Loucy (cell line): ENCODE measurements around the gene CORO2B.

ENCODE experiments used
- H2AFZ ChIP-seq: fragments of 200-600 bp; sonication (generic); 2 replicates; pipeline ENCODE4 v1.6.0; 2016; ENCODE audit warnings: antibody characterized with exemption, mild to moderate bottlenecking, low read length, moderate library complexity
- H3F3A ChIP-seq: fragments of 200-600 bp; 2 replicates; pipeline ENCODE4 v1.6.0; 2016; ENCODE audit warnings: antibody characterized with exemption, low read depth, mild to moderate bottlenecking
- H3K27me3 ChIP-seq: fragments of 200-600 bp; sonication (generic); 2 replicates; pipeline ENCODE4 v1.6.1; 2014; ENCODE audit warnings: low read length, mild to moderate bottlenecking; ENCODE audit not compliant: insufficient read depth, poor library complexity, severe bottlenecking
- H3K36me3 ChIP-seq: fragments of 200-600 bp; sonication (generic); 2 replicates; pipeline ENCODE4 v1.6.1; 2016; ENCODE audit warnings: low read length; ENCODE audit not compliant: insufficient read depth
- H3K4me1 ChIP-seq: fragments of 200-600 bp; sonication (generic); 2 replicates; pipeline ENCODE4 v1.5.1; 2014; ENCODE audit warnings: low read length, mild to moderate bottlenecking; ENCODE audit not compliant: insufficient read depth, poor library complexity, severe bottlenecking
- H3K4me2 ChIP-seq: fragments of 200-600 bp; sonication (generic); 2 replicates; pipeline ENCODE4 v1.6.0; 2014; ENCODE audit warnings: antibody characterized with exemption, low read length, low read depth, mild to moderate bottlenecking; ENCODE audit not compliant: poor library complexity, severe bottlenecking
- H3K4me3 ChIP-seq: fragments of 200-600 bp; sonication (generic); 2 replicates; pipeline ENCODE4 v1.5.1; 2014; ENCODE audit warnings: low read length, mild to moderate bottlenecking, mixed read lengths; ENCODE audit not compliant: poor library complexity, severe bottlenecking
- H3K79me2 ChIP-seq: fragments of 200-600 bp; sonication (generic); 2 replicates; pipeline ENCODE4 v1.6.1; 2014; ENCODE audit warnings: low read length; ENCODE audit not compliant: insufficient read depth
- H3K9ac ChIP-seq: fragments of 200-600 bp; sonication (generic); 2 replicates; pipeline ENCODE4 v1.6.0; 2014; ENCODE audit warnings: mild to moderate bottlenecking, low read depth, low read length, moderate library complexity; ENCODE audit not compliant: poor library complexity, severe bottlenecking
- H3K9me2 ChIP-seq: fragments of 200-600 bp; sonication (generic); replicated peaks from 2 replicates; pipeline ENCODE4 v1.6.1; 2016; ENCODE audit warnings: low read depth, low read length, mixed read lengths
- H3K9me3 ChIP-seq: fragments of 200-600 bp; sonication (generic); 2 replicates; pipeline ENCODE4 v1.6.1; 2014; ENCODE audit warnings: mild to moderate bottlenecking, antibody characterized with exemption, low read length, low read depth; ENCODE audit not compliant: insufficient read depth
- H4K20me1 ChIP-seq: fragments of 200-600 bp; sonication (generic); 2 replicates; pipeline ENCODE4 v1.6.0; 2014; ENCODE audit warnings: antibody characterized with exemption, low read length, mild to moderate bottlenecking; ENCODE audit not compliant: insufficient read depth, poor library complexity, severe bottlenecking
- EZH2phosphoT487 ChIP-seq: fragments of 200-600 bp; IDR thresholded peaks from 2 replicates; pipeline ENCODE4 v1.6.1; 2018; ENCODE audit warnings: antibody characterized with exemption, mild to moderate bottlenecking, moderate library complexity, borderline replicate concordance
- TF ChIP-seq, protein P1 (sequence below): fragments of 200-600 bp; sonication (generic); conservative IDR thresholded peaks from 2 replicates; pipeline ENCODE4 v1.5.1; 2014; ENCODE audit warnings: mild to moderate bottlenecking, antibody characterized with exemption, low read length

CORO2B gene

DNA sequence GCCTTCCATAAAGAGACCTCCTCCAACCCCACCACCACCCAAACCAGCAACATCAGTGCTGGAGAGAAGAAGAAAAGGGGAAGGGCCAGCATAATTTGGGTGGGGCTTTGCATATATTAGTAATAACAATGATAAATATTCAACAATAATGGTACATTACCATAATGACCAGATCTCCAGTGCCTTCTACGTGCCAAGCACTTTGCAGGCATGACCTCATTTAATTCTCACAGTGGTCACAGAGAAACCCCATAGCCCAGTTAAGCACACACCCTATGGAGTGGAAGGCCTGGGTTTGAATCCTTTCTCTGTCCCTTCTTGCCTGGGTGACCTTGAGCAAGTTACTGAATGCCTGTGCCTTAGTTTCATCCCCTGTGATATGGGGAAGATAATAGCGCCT lies 49.2 kb downstream of the CORO2B start:
- no peaks in the 10 kb centered on the region for H3K27me3 ChIP-seq
- H3K4me2 ChIP-seq, result no peak overlapping the region
- H4K20me1 ChIP-seq, result no peaks in the 10 kb centered on the region
- no peak overlapping the region for H3K4me3 ChIP-seq
- H3K36me3 ChIP-seq, result no peaks in the 10 kb centered on the region
- H3K9ac ChIP-seq, result no peak overlapping the region
- no peaks in the 10 kb centered on the region for H3K9me2 ChIP-seq
- no peaks in the 10 kb centered on the region for H3K79me2 ChIP-seq
- H3K9me3 ChIP-seq, result no peaks in the 10 kb centered on the region
- H3K4me1 ChIP-seq, result no peaks in the 10 kb centered on the region
- H2AFZ ChIP-seq, result no peak overlapping the region
- TF ChIP-seq EZH2phosphoT487, result no peak
- TF ChIP-seq, protein P1, sequence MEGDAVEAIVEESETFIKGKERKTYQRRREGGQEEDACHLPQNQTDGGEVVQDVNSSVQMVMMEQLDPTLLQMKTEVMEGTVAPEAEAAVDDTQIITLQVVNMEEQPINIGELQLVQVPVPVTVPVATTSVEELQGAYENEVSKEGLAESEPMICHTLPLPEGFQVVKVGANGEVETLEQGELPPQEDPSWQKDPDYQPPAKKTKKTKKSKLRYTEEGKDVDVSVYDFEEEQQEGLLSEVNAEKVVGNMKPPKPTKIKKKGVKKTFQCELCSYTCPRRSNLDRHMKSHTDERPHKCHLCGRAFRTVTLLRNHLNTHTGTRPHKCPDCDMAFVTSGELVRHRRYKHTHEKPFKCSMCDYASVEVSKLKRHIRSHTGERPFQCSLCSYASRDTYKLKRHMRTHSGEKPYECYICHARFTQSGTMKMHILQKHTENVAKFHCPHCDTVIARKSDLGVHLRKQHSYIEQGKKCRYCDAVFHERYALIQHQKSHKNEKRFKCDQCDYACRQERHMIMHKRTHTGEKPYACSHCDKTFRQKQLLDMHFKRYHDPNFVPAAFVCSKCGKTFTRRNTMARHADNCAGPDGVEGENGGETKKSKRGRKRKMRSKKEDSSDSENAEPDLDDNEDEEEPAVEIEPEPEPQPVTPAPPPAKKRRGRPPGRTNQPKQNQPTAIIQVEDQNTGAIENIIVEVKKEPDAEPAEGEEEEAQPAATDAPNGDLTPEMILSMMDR, result no peak
- no peaks in the 10 kb centered on the region for H3F3A ChIP-seq

DNA sequence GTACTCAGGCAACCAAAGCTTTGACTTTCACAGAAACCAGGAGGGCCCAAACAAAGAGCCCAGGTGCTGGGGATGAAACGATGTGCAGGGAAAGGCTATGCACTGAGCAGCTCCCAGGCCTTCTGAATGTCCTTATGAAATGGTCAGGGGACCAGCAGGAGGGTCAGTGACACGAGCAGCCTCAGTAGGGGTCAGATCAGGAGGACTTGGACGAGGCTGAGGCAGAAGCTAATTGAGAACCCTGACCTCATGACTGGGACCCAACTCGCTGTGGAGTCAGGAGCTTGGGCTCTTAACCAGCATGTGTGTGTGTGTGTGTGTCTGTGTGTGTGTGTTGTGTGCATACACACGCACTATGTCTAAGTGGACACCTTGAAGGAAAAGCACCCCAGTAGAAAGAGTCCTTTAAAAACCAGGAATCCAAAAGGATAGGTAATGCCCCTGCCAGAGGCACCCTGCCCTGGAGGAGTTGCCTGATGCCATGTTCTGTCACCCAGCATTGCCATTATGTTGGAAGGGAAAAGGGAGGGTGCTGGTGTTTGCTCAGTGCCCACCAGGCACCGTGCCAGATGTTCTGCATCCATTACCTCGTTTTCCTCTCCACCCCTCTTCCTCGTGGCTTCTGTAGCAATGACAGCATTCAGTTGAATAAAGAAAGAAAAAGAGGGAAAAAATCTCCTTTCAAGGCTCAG lies 50.9 kb downstream of the CORO2B start:
- H3K9me2 ChIP-seq, result no peaks in the 10 kb centered on the region
- no peaks in the 10 kb centered on the region for H3K79me2 ChIP-seq
- H3F3A ChIP-seq, result no peaks in the 10 kb centered on the region
- no peaks in the 10 kb centered on the region for H3K36me3 ChIP-seq
- H3K9ac ChIP-seq, result no peak overlapping the region
- no peak overlapping the region for H3K4me3 ChIP-seq
- no peaks in the 10 kb centered on the region for H3K27me3 ChIP-seq
- no peaks in the 10 kb centered on the region for H3K9me3 ChIP-seq
- H3K4me1 ChIP-seq, result no peaks in the 10 kb centered on the region
- no peak overlapping the region for H2AFZ ChIP-seq
- no peak for TF ChIP-seq EZH2phosphoT487
- TF ChIP-seq, protein P1, result no peak
- no peaks in the 10 kb centered on the region for H4K20me1 ChIP-seq
- no peak overlapping the region for H3K4me2 ChIP-seq

DNA sequence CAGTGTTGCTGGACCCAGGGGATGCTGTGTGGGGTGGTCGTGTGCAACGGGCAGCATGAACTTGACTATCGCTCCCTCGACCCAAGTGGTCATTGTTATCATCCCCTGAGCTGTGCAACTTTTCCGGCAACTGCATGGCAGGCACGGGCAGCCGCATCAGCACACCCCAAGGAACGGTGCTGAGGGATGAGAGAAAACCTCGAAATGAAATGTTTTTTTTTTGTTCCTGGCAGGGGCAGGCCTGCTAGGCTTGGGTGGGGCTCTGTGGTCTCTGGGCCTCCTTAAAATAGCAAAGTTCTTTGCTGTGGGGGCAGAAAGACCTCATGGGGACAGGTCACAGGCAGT lies 51.4 kb downstream of the CORO2B start:
- no peaks in the 10 kb centered on the region for H3K4me1 ChIP-seq

More for the DNA sequence above, 51.4 kb downstream of the CORO2B start:
- Histone ChIP-seq H3F3A (no peaks in the 10 kb centered on the region), H3K36me3 (no peaks in the 10 kb centered on the region), H3K79me2 (no peaks in the 10 kb centered on the region), H3K4me3 (no peak overlapping the region), H3K9ac (no peak overlapping the region), H3K4me2 (no peak overlapping the region), H3K27me3 (no peaks in the 10 kb centered on the region), H3K9me3 (no peaks in the 10 kb centered on the region), H3K9me2 (no peaks in the 10 kb centered on the region), H2AFZ (no peak overlapping the region), H4K20me1 (no peaks in the 10 kb centered on the region)
- TF ChIP-seq, protein P1, result no peak
- no peak for TF ChIP-seq EZH2phosphoT487
